Large intestine (tissue), 3 donors: Measurements from ENCODE around the gene ABHD12B. TPM values are rescaled to one million over a fixed set of nuclear protein-coding genes. Genes with fewer than 3 reads are reported as not detected.

Experiments
- DNase-seq, 2 donors: peaks; one replicate each; pipeline versions ENCODE4 v3.0.0 to v3.0.0-alpha.2; 2013
- H3K27ac ChIP-seq: one replicate; pipeline ENCODE4 v1.5.1; 2013; ENCODE audit warnings: low read length
- H3K27me3 ChIP-seq: 2 replicates; pipeline ENCODE4 v1.6.1; 2013; ENCODE audit warnings: low read length; ENCODE audit not compliant: control insufficient read depth, insufficient read depth
- H3K36me3 ChIP-seq: 2 replicates; pipeline ENCODE4 v1.6.1; 2013; ENCODE audit warnings: low read length; ENCODE audit not compliant: control insufficient read depth, insufficient read depth
- H3K4me1 ChIP-seq: one replicate; pipeline ENCODE4 v1.6.1; 2013; ENCODE audit warnings: low read length; ENCODE audit not compliant: control insufficient read depth, insufficient read depth
- H3K4me3 ChIP-seq: one replicate; pipeline ENCODE4 v1.5.1; 2013; ENCODE audit warnings: low read length
- H3K9me3 ChIP-seq: one replicate; pipeline ENCODE4 v1.6.1; 2013; ENCODE audit warnings: mild to moderate bottlenecking, low read depth, low read length, moderate library complexity; ENCODE audit not compliant: control insufficient read depth
- WGBS: methylation state at CpG from one replicate; pipeline ENCODE4 v1.1.5; 2013; ENCODE audit warnings: low lambda C conversion rate; ENCODE audit not compliant: insufficient coverage; 5-methylcytosine and 5-hydroxymethylcytosine counted together
- polyA plus RNA-seq: library from polyadenylated mRNA; unstranded; fragments of 120-200 nt; gene quantifications from one replicate; pipeline ENCODE4 v1.2.1, GENCODE V29; 2013

ABHD12B gene
- polyA plus RNA-seq, 1 donor = 0.52 TPM

DNA sequence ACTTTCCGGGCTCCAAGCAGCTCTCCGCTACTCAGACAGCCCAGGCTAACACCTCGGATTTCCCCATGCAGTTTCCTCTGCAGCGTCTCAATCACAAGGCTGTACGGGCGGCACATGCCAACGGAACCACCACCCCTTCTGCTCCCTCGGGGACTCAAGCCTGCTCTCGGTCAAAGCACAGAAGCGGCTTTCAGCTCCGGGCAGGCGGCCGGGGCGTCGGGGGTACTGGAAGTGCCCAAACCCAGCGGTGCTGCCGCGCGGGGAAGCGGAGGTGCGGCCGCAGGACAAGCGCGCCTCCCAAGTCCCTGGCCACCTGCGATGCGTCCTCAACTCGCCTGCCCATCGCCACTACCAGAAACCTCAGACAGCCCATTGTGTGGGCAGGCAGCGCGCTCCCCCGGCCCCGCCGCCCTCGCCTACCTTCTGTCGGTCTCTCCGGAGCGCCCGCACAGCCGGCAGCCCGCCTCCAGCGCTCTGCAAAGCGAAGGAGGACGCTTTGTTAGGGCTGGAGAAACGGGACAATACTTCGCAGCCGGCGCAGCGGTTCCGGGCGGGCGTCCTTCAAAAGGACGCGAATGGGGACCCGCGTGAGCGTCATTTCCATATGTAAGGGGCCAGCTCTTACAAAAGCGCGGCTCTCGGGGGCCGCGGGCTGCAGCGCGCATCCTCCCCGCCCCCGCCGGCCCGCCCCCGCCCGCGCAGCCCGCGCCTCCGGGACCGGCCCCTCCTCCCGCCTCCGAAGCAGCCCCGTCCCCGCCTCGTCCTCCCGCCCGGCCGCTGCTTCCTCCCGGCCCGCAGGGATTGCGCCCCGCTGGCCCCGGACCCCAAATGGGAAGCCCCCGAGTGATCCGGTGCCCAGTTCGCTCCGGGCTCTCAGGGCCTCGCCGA, 41.6 kb upstream of the ABHD12B start:
- Histone ChIP-seq H3K27me3 (peaks cover 84% of the 10 kb centered on the region), H3K36me3 (no peaks in the 10 kb centered on the region), H3K27ac (peak overlapping the region; percentile 42), H3K4me3 (peak overlapping the region; percentile 59), H3K9me3 (peaks cover 8% of the 10 kb centered on the region), H3K4me1 (peaks cover 8% of the 10 kb centered on the region)
- no CpG with 5 or more reads among the region's 93 CpGs for WGBS
- peak; percentile 8 to 48 for DNase-seq

DNA sequence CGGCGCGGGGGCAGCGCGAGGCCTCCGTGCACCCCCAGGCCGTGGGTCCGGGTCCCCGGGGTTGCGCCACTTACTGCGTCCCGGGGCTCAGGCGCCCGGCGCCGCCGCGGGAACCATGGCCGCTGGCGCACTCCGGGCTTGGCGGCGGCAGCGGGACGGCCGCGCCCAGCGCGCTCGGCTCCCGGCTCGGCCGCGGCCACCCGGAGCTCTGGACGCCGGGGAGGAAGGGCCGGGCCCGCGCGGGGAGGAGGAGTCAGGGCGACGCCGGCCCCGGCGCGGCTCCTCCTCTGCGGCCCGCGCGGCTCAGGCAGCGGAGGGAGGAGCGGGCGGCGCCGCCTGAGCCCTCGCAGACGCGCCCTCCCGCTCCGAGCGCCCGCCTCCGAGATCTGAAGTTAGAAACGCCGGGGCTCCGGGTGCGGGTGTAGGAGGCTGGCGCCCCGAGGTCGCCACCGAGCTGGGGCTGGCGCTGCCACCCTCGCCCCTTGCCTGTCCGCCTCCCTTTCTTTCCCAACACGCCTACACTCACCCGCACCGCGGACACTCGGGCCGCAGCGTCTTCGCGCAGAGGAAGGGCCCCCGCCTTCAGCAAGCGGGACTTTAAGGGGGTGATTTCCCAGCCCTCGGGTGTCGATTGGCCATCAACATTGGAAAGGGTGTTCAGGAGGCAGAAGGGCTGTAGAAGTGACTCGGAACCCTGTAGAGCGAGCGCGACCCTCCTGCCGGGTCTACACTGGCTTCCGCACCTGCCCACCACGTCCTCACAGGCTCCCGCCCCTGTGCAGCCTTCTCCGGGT, 40.7 kb upstream of the ABHD12B start, which contains the start of gene NIN:
Gene NIN (minus strand): TSS at position 231 of the 794 bp plus-strand sequence. CDS start 9,106 bp downstream, outside the sequence.
- peak within 1 kb of the TSS; percentile 42 for H3K27ac ChIP-seq
- peaks cover 8% of the 10 kb centered on the region for H3K4me1 ChIP-seq
- H3K36me3 ChIP-seq = no peaks in the 10 kb centered on the region
- no CpG with 5 or more reads among the region's 97 CpGs for WGBS
- H3K4me3 ChIP-seq = peak within 1 kb of the TSS; percentile 72
- peak; percentile 50 to 79 for DNase-seq
- peaks cover 8% of the 10 kb centered on the region for H3K9me3 ChIP-seq
- peaks cover 85% of the 10 kb centered on the region for H3K27me3 ChIP-seq

DNA sequence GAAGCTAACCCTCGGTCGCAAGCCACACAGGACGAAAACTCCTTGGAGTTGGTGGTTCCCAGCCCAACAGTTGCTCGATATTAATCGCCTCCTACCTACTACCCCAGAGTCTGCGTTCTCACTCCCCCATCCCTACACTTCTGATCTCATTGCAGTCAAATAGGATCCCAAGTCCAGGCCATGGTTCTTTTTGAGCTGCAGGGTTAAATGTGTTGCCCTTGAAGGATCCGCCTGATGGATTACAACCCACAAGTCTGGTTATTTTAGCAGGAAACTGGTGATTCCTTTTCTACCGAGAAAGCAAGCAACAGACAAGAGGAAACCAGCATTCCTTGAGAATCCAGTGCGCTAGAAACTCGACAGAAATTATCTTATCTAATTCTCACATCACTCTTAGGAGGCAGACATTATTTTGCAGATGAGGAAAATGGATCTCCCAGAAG, 40.1 kb upstream of the ABHD12B start:
- Histone ChIP-seq H3K4me1 (peaks cover 8% of the 10 kb centered on the region), H3K27ac (no peak overlapping the region), H3K36me3 (no peaks in the 10 kb centered on the region), H3K4me3 (peak overlapping the region; percentile 72), H3K9me3 (peaks cover 8% of the 10 kb centered on the region), H3K27me3 (peaks cover 84% of the 10 kb centered on the region)
- 10% methylated on average over 2 of the region's 10 CpGs for WGBS
- peak; percentile 6 to 21 for DNase-seq

DNA sequence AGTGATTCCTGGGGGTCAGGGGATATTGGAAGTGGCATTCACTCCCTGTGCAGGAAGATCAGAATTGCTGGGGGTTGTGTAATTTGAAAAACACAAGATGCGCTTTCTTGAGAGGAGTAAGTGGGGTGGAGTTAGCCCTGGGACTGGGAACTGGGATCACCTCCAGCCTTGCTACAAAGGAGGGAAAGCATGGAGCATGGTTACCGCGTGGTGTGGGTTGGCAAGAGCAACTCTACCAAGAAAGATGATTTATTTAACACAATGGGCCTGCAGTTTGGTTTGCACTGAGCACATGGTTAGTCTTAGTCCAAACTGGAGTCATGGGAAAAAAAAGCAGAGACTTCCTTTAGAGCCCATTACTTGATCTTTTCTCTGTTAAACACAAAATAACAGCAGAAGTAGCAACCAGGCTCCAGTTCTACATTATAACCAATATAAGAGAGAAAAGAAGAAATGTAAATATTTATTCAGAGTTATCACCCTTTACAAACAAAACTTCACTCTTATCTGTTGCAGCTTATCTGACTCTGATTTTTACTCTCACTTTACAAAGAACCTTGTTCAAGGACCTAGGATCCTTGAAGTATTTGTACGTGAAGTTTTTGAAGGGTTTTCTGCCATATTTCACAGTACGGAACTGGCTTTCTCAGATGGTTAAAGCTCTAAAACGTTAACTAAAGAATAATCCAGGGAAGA, 38.8 kb upstream of the ABHD12B start:
- Histone ChIP-seq H3K4me3 (no peak overlapping the region), H3K36me3 (no peaks in the 10 kb centered on the region), H3K27me3 (peaks cover 84% of the 10 kb centered on the region), H3K4me1 (peaks cover 8% of the 10 kb centered on the region), H3K27ac (no peak overlapping the region), H3K9me3 (peaks cover 8% of the 10 kb centered on the region)
- DNase-seq = no peak
- 15% methylated on average over 2 of the region's 6 CpGs for WGBS

DNA sequence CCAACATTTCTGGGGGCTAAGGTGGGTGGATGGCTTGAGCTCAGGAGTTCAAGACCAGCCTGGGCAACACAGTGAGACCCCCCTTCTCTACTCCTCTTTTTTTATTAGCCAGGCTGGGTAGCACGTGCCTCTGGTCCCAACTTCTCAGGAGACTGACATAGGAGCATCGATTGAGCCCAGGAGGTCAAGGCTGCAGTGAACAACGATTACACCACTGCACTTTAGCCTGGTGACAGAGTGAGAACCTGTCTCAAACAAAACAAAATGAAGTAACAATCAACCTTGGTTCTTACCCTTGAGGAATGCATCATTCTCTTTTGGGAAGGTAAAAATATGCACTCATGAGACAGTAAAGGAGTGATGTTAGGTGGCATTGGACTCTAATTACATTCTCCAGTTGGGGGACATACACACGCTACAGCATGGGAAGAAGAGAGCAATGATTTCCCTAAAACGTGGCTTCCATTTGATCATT, 37.0 kb upstream of the ABHD12B start:
- H3K27me3 ChIP-seq = peaks cover 80% of the 10 kb centered on the region

DNA sequence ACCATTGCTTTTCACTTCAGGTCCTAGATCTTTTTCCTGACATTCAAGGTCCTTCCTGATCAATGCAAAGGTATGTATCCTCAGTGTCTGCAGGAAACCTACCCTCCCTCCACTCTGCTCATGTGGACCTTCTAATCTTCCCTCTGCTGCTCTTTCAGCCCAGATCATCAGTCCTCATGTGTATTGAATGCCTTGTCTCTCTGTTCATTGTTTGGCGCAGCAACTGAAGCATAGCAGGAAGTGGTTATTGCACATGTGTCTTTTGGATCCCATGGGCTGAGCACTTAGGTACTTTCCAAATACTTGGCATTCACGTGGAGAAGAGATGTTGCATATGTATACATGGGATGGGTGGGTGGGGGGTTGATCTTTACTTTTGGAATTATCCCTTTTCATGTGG, 36.6 kb upstream of the ABHD12B start:
- WGBS = no CpG with 5 or more reads among the region's 2 CpGs
- Histone ChIP-seq H3K4me1 (peaks cover 5% of the 10 kb centered on the region), H3K4me3 (no peak overlapping the region), H3K27ac (no peak overlapping the region), H3K27me3 (peaks cover 79% of the 10 kb centered on the region), H3K9me3 (peaks cover 6% of the 10 kb centered on the region), H3K36me3 (no peaks in the 10 kb centered on the region)
- DNase-seq = no peak

More for the DNA sequence above, 37.0 kb upstream of the ABHD12B start:
- H3K9me3 ChIP-seq = peaks cover 8% of the 10 kb centered on the region
- WGBS = no CpG with 5 or more reads among the region's 5 CpGs
- peaks cover 6% of the 10 kb centered on the region for H3K4me1 ChIP-seq
- no peak overlapping the region for H3K4me3 ChIP-seq
- DNase-seq = no peak
- no peaks in the 10 kb centered on the region for H3K36me3 ChIP-seq
- no peak overlapping the region for H3K27ac ChIP-seq

DNA sequence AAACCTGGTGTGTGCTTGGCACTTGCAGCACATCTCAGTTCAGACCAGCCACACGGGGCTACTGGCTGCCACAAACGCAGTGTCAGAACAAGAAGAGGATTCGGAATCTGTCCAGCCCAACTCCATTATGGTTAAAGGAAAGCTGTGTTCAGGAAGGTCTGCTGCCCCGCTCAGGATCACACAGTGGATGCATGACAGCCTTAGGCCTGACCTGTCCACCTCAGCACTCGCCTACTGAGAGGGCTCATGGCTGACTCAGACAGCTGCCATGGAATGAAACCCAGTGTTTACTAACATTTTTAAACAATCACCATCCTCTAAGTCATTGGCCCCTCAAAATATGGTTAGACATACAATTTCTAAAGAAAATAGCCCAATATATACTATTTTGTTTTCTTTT, 35.3 kb upstream of the ABHD12B start:
- H3K27ac ChIP-seq = no peak overlapping the region
- peaks cover 3% of the 10 kb centered on the region for H3K4me1 ChIP-seq
- peaks cover under 1% of the 10 kb centered on the region for H3K9me3 ChIP-seq
- H3K27me3 ChIP-seq = peaks cover 81% of the 10 kb centered on the region
- H3K36me3 ChIP-seq = no peaks in the 10 kb centered on the region
- H3K4me3 ChIP-seq = no peak overlapping the region
- DNase-seq = no peak
- WGBS = 60% methylated on average over 1 of the region's 5 CpGs

DNA sequence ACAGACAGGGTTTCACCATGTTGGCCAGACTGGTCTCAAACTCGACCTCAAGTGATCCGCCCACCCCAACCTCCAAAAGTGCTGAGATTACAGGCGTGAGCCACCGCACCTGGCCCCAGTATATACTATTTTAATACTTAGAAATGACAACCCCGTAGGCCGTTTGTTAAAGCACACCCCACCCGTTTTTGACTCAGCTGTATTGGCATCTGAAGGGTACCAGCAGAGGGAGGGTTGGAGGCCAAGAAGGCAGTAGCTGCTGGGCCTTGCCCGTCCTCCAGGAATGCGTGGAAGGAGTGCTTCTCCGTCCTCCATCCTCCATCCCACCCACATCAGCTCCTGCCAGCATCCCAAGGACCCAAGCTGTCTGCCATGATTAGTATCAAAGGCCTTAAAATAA, 34.6 kb upstream of the ABHD12B start:
- no peaks in the 10 kb centered on the region for H3K9me3 ChIP-seq
- no peak overlapping the region for H3K4me3 ChIP-seq
- no CpG with 5 or more reads among the region's 10 CpGs for WGBS
- H3K27me3 ChIP-seq = peaks cover 75% of the 10 kb centered on the region
- H3K27ac ChIP-seq = no peak overlapping the region
- DNase-seq = no peak
- H3K4me1 ChIP-seq = no peaks in the 10 kb centered on the region
- H3K36me3 ChIP-seq = no peaks in the 10 kb centered on the region

DNA sequence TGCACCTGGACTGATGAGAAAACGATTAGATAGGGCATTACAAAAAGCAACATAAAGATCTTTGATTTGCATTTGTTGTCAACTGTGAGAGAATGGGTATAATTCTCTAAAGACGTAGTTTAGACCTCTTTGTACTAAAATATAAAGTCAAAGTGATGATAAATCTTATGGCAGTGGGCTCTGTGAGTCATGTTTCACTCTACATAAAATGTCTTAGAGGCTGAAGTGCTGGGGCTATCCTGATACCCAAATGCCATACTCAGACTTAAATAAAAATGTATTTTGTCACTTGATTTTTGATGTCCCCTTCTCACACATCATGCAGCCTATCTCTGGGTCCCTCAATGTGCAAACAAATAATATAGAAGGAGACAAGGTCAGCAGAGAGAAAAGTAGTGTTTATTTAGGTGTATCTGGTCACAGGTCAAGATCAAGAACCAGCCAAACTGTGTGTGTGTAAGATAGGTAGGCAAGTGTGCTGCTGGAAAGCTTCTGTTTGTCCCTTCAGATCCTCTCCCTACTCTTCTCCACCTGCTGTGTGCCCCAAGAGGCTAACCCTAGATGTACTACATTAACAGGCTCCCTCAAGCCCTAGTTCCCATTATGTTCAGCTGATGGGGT, 33.9 kb upstream of the ABHD12B start:
- 86% methylated on average over 1 of the region's 2 CpGs for WGBS
- DNase-seq = no peak
- H3K9me3 ChIP-seq = no peaks in the 10 kb centered on the region
- no peak overlapping the region for H3K4me3 ChIP-seq
- H3K4me1 ChIP-seq = no peaks in the 10 kb centered on the region
- no peak overlapping the region for H3K27ac ChIP-seq
- H3K36me3 ChIP-seq = no peaks in the 10 kb centered on the region
- H3K27me3 ChIP-seq = peaks cover 68% of the 10 kb centered on the region
